Endodermal cell (in vitro differentiated cells): ENCODE data around the gene MBD5. TPM values are rescaled to one million over a fixed set of nuclear protein-coding genes. Genes with fewer than 3 reads are reported as not detected.
A peak's percentile ranks its signal among the peaks of the same experiment; 100 is the strongest.

Source experiments
- DNase-seq: peaks from one replicate; pipeline ENCODE4 v3.0.0-alpha.2; 2017
- H3K27ac ChIP-seq: 2 replicates; pipeline ENCODE4 v1.5.1; 2013; ENCODE audit warnings: mild to moderate bottlenecking, low read depth, low read length, moderate library complexity
- H3K27me3 ChIP-seq: 2 replicates; pipeline ENCODE4 v1.6.1; 2013; ENCODE audit warnings: mild to moderate bottlenecking, low read length, moderate library complexity; ENCODE audit not compliant: insufficient read depth, control insufficient read depth, poor library complexity, severe bottlenecking
- H3K36me3 ChIP-seq: 2 replicates; pipeline ENCODE4 v1.7.0; 2013; ENCODE audit warnings: mild to moderate bottlenecking, low read length, moderate library complexity; ENCODE audit not compliant: control insufficient read depth, insufficient read depth
- H3K4me1 ChIP-seq: one replicate; pipeline ENCODE4 v1.7.0; 2013; ENCODE audit warnings: low read length; ENCODE audit not compliant: control insufficient read depth, insufficient read depth
- H3K4me3 ChIP-seq: 2 replicates; pipeline ENCODE4 v1.5.1; 2013; ENCODE audit warnings: mild to moderate bottlenecking, low read length, moderate library complexity
- H3K9ac ChIP-seq: 2 replicates; pipeline ENCODE4 v1.6.1; 2013; ENCODE audit warnings: mild to moderate bottlenecking, low read length, moderate library complexity; ENCODE audit not compliant: poor library complexity, severe bottlenecking; ENCODE audit errors: extremely low read depth
- H3K9me3 ChIP-seq: 2 replicates; pipeline ENCODE4 v1.6.1; 2013; ENCODE audit warnings: mild to moderate bottlenecking, low read length, moderate library complexity; ENCODE audit not compliant: control insufficient read depth
- H3K27ac Mint-ChIP-seq: 2 replicates; pipeline ENCODE4 v1.8.0; 2020; ENCODE audit warnings: mixed read lengths
- H3K27me3 Mint-ChIP-seq: 2 replicates; pipeline ENCODE4 v1.8.0; 2021; ENCODE audit warnings: mild to moderate bottlenecking, mixed read lengths; ENCODE audit not compliant: insufficient read depth
- H3K36me3 Mint-ChIP-seq: 2 replicates; pipeline ENCODE4 v1.8.0; 2020; ENCODE audit warnings: low read depth, mixed read lengths
- H3K4me1 Mint-ChIP-seq: 2 replicates; pipeline ENCODE4 v1.8.0; 2020; ENCODE audit warnings: mixed read lengths
- H3K4me3 Mint-ChIP-seq: 2 replicates; pipeline ENCODE4 v1.8.0; 2020; ENCODE audit warnings: mild to moderate bottlenecking, moderate library complexity, mixed read lengths
- H3K9me3 Mint-ChIP-seq: 2 replicates; pipeline ENCODE4 v1.8.0; 2020; ENCODE audit warnings: mild to moderate bottlenecking, mixed read lengths
- CTCF ChIP-seq: fragments of 200-600 bp; sonication (generic); conservative IDR thresholded peaks from 2 replicates; pipeline ENCODE4 v1.5.0; 2021; ENCODE audit warnings: antibody characterized with exemption, mild to moderate bottlenecking
- WGBS, 2 experiments: methylation state at CpG; one replicate each; pipeline versions ENCODE4 v1.1.5 to v1.1.7; 2013; ENCODE audit warnings: missing lambda C conversion rate in 2 of 2, mixed read lengths in 1 of 2; ENCODE audit not compliant: insufficient coverage in 1 of 2, insufficient read length in 1 of 2; 5-methylcytosine and 5-hydroxymethylcytosine counted together
- total RNA-seq, 2 donors: library from RNA; stranded (reverse); fragmentation: NEBNext Ultra II Directional in 1 of 2; extraction: Animal tissue kit (Norgen Biotek cat#: 25700) in 1 of 2; gene quantifications; 2 replicates in 1 of 2; 3 replicates in 1 of 2; pipeline ENCODE4 v1.2.1, GENCODE V29; 2021

MBD5 gene
- total RNA-seq, 2 donors from 2014 or later = 49.1 to 55.7 TPM

- H3K9ac ChIP-seq = no peak overlapping the region
- Mint-ChIP-seq H3K4me3 (no peak overlapping the region), H3K27me3 (no peaks in the 10 kb centered on the region), H3K9me3 (peaks cover 5% of the 10 kb centered on the region), H3K4me1 (peaks cover 18% of the 10 kb centered on the region), H3K27ac (no peak overlapping the region), H3K36me3 (peaks cover 6% of the 10 kb centered on the region)
- no peak for TF ChIP-seq CTCF
- 0 to 33% methylated on average over 1 to 2 of the region's 2 CpGs for WGBS, 2 experiments
- H3K4me3 ChIP-seq = no peak overlapping the region
- peak; percentile 80 for DNase-seq
- H3K36me3 ChIP-seq = no peaks in the 10 kb centered on the region
- H3K4me1 ChIP-seq = no peaks in the 10 kb centered on the region
- peak overlapping the region; percentile 89 for H3K27ac ChIP-seq
- H3K27me3 ChIP-seq = no peaks in the 10 kb centered on the region
- no peaks in the 10 kb centered on the region for H3K9me3 ChIP-seq
These were observed 282.3 kb downstream of the MBD5 start for GRCh38 chr2:148303161-148303560.

DNA sequence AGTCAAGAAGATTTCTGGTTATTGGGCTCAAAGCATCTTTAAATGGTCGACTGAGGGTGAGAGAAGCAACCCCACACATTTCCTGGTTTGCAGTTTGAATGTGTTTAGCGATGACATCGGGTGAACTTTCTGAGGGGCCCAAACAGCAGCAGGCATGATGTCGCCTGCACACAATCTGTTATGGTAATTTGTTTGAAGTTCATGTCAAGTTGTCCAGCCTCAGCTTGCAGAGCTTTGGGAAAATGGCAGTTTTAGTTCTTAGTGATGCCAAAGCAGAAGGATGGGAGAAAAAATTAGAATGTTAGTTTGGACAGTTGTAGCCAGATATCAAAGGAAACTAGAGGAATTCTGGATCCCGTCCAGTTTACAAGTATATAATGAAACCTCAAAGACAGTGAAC lies 284.6 kb downstream of the MBD5 start:
- Histone ChIP-seq H3K9ac (no peak overlapping the region), H3K4me3 (no peak overlapping the region), H3K9me3 (no peaks in the 10 kb centered on the region), H3K27ac (peak overlapping the region; percentile 42), H3K36me3 (no peaks in the 10 kb centered on the region), H3K4me1 (no peaks in the 10 kb centered on the region), H3K27me3 (no peaks in the 10 kb centered on the region)
- Mint-ChIP-seq H3K27ac (no peak overlapping the region), H3K4me3 (no peak overlapping the region), H3K36me3 (peaks cover 7% of the 10 kb centered on the region), H3K9me3 (peaks cover 6% of the 10 kb centered on the region), H3K27me3 (no peaks in the 10 kb centered on the region), H3K4me1 (peaks cover 27% of the 10 kb centered on the region)
- no peak for TF ChIP-seq CTCF
- no peak for DNase-seq
- 76 to 90% methylated on average over 4 to 5 of the region's 5 CpGs for WGBS, 2 experiments

DNA sequence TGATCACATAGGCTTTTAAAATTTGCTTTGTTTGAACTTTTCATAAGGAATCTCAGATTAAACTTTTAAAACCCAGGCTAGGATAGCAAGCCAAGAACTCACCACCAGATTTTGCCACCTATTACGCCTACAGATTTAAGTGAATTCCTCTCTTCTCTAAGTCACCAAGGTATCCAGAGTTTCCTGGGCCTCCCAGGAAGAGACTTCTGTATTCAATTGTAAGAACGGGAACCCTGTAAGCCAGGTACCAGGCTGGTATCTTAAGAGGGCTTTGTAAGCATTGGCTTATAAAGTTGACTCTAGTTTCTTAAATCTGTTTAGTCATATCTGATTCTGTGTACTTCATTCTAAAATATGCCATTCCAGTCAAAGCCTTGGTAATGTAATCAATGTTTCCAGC lies 285.1 kb downstream of the MBD5 start:
- DNase-seq = no peak
- no peak overlapping the region for H3K4me3 Mint-ChIP-seq
- Histone ChIP-seq H3K27me3 (no peaks in the 10 kb centered on the region), H3K27ac (peak overlapping the region; percentile 30), H3K9me3 (no peaks in the 10 kb centered on the region), H3K4me1 (no peaks in the 10 kb centered on the region), H3K4me3 (no peak overlapping the region), H3K9ac (no peak overlapping the region), H3K36me3 (no peaks in the 10 kb centered on the region)
- H3K27ac Mint-ChIP-seq = no peak overlapping the region
- peaks cover 7% of the 10 kb centered on the region for H3K36me3 Mint-ChIP-seq
- H3K4me1 Mint-ChIP-seq = peaks cover 27% of the 10 kb centered on the region
- WGBS, 2 experiments = 80 to 82% methylated on average over 1 to 2 of the region's 2 CpGs
- TF ChIP-seq CTCF = no peak
- H3K27me3 Mint-ChIP-seq = no peaks in the 10 kb centered on the region
- peaks cover 6% of the 10 kb centered on the region for H3K9me3 Mint-ChIP-seq
